Panc1 (cell line): ENCODE results near the gene BRD4. TPM values are rescaled to one million over a fixed set of nuclear protein-coding genes. Genes with fewer than 3 reads are reported as not detected.

Experiments used
- ATAC-seq: fragments of 200-7000 bp; cut with Tn5 transposase; 2 replicates; pipeline ENCODE4 v1.9.1; 2020; ENCODE audit warnings: mild to moderate bottlenecking, moderate library complexity
- BruUV-seq: library from RNA; stranded (reverse); fragments of 400-500 nt; replicated peaks from 2 replicates; lab custom pipeline; 2021; lab: Mats Ljungman, UMichigan
- CTCF ChIA-PET: fragments of 300-600 bp; sonication (Branson Sonifier 250); formaldehyde crosslinking; loops from one replicate; lab custom pipeline; 2022; ENCODE audit warnings: antibody characterized with exemption; lab: Charles Lee
- POLR2A ChIA-PET: fragments of 300-600 bp; sonication (Branson Sonifier 250); formaldehyde crosslinking; loops from one replicate; lab custom pipeline; 2022; ENCODE audit warnings: antibody characterized with exemption; lab: Charles Lee
- DNase-seq: peaks from one replicate; pipeline ENCODE4 v3.0.0-alpha.2; 2010; ENCODE audit warnings: low read depth, low spot score
- H3K27ac ChIP-seq: 2 replicates; pipeline ENCODE4 v1.5.1; 2011; ENCODE audit warnings: mild to moderate bottlenecking, low read length, inconsistent platforms
- H3K27me3 ChIP-seq: fragments of 200-500 bp; sonication (Bioruptor generic); 2 replicates; pipeline ENCODE4 v1.6.0; 2014; ENCODE audit warnings: low read length, inconsistent platforms; ENCODE audit not compliant: control insufficient read depth, insufficient read depth
- H3K36me3 ChIP-seq: fragments of 200-500 bp; sonication (Bioruptor generic); 2 replicates; pipeline ENCODE4 v1.5.1; 2014; ENCODE audit warnings: inconsistent platforms, mild to moderate bottlenecking, low read length, moderate library complexity; ENCODE audit not compliant: control insufficient read depth, insufficient read depth
- H3K4me1 ChIP-seq: 2 replicates; pipeline ENCODE4 v1.5.1; 2011; ENCODE audit warnings: inconsistent platforms, mild to moderate bottlenecking, low read length, moderate library complexity; ENCODE audit not compliant: control insufficient read depth, insufficient read depth
- H3K4me3 ChIP-seq, 2 experiments: 2 replicates each; pipeline ENCODE4 v1.5.1; 2011 to 2012; ENCODE audit warnings: low read depth in 2 of 2, low read length in 2 of 2, mild to moderate bottlenecking in 2 of 2, inconsistent platforms in 1 of 2, moderate library complexity in 1 of 2
- H3K9me3 ChIP-seq: fragments of 200-500 bp; sonication (Bioruptor generic); 2 replicates; pipeline ENCODE4 v1.5.1; 2014; ENCODE audit warnings: low read depth, mild to moderate bottlenecking, inconsistent platforms, low read length, moderate library complexity; ENCODE audit not compliant: control insufficient read depth, insufficient read depth
- CTCF ChIP-seq: fragments of 450-650 bp; IDR thresholded peaks from 2 replicates; pipeline ENCODE4 v1.5.1; 2017; ENCODE audit warnings: mild to moderate bottlenecking
- POLR2AphosphoS5 ChIP-seq: IDR thresholded peaks from 2 replicates; pipeline ENCODE4 v1.6.1; 2012; ENCODE audit warnings: mild to moderate bottlenecking, low read depth, low read length, moderate library complexity
- REST ChIP-seq, 2 experiments: IDR thresholded peaks; 2 replicates each; pipeline ENCODE4 v1.6.1; 2011 to 2012; ENCODE audit warnings: low read depth in 2 of 2, control low read depth in 1 of 2, low read length in 1 of 2, mild to moderate bottlenecking in 1 of 2, moderate library complexity in 1 of 2; ENCODE audit not compliant: insufficient read depth in 1 of 2
- SIN3A ChIP-seq: IDR thresholded peaks from 2 replicates; pipeline ENCODE4 v1.6.1; 2012; ENCODE audit warnings: low read depth, mild to moderate bottlenecking, low read length, moderate library complexity, borderline replicate concordance; ENCODE audit not compliant: insufficient read depth
- TCF7L2 ChIP-seq: IDR thresholded peaks from 2 replicates; pipeline ENCODE4 v1.6.1; 2011; ENCODE audit warnings: mild to moderate bottlenecking, low read depth, low read length, inconsistent platforms
- in situ Hi-C: cut with HindIII; loops from 2 replicates; pipeline ENCODE4 v1.10.0; 2016; ENCODE audit warnings: low sequenced_read_pairs, low pct_unique_long_range_greater_than_20kb
- intact Hi-C: fragments of 100-400 bp; cut with micrococcal nuclease; formaldehyde crosslinking; loops from one replicate; pipeline ENCODE4 v1.10.0; 2022; ENCODE audit not compliant: unreplicated experiment
- total RNA-seq: library from RNA; stranded (reverse); gene quantifications from one replicate; pipeline ENCODE4 v1.2.1, GENCODE V29; 2021; ENCODE audit not compliant: unreplicated experiment

BRD4 gene
- total RNA-seq, 1 experiment from 2014 or later: 102 TPM

- peak; percentile 62 for ATAC-seq
- ChIA-PET CTCF (interaction anchor here (0.6 kb wide), 1 partner anchor 63 kb away, joined by 3 read pairs; no protein-coding TSS in a partner anchor), POLR2A (no interaction called here)
- peak; percentile 12 for DNase-seq
- intact Hi-C loops: no loop called here
- H3K4me3 ChIP-seq: peak overlapping the region; percentile 86 to 90
- TSS peak; percentile 65 for BruUV-seq
- no peaks in the 10 kb centered on the region for H3K36me3 ChIP-seq
- TF ChIP-seq POLR2AphosphoS5 (no peak), CTCF (no peak), SIN3A (no peak)
- H3K4me1 ChIP-seq: peaks cover 24% of the 10 kb centered on the region
- H3K27me3 ChIP-seq: no peaks in the 10 kb centered on the region
- in situ Hi-C loops: no loop called here
- H3K27ac ChIP-seq: peak overlapping the region; percentile 81
- no peaks in the 10 kb centered on the region for H3K9me3 ChIP-seq
Measured at GRCh38 chr19:15330801-15331418, 1.4 kb downstream of the BRD4 start.

GRCh38 chr19:15328312-15328711, 4.0 kb downstream of the BRD4 start:
- no peak for DNase-seq
- BruUV-seq: TSS peak; percentile 41
- H3K4me1 ChIP-seq: peaks cover 47% of the 10 kb centered on the region
- no peak overlapping the region for H3K4me3 ChIP-seq
- H3K9me3 ChIP-seq: no peaks in the 10 kb centered on the region
- H3K36me3 ChIP-seq: no peaks in the 10 kb centered on the region
- in situ Hi-C loops (no loop called here), intact Hi-C loops (no loop called here)
- no peaks in the 10 kb centered on the region for H3K27me3 ChIP-seq
- no peak overlapping the region for H3K27ac ChIP-seq
- no peak for ATAC-seq
- CTCF ChIA-PET: no interaction called here
- POLR2A ChIA-PET: no interaction called here
- TF ChIP-seq CTCF (no peak), REST (IDR thresholded peaks at IDR 0.05; ENCODE audit: insufficient read depth in 1 of 2, low read depth in 2 of 2, low read length in 1 of 2) (no peak), TCF7L2 (no peak), SIN3A (no peak), POLR2AphosphoS5 (no peak)
